ENCODE results near the gene TMC3. TPM values are rescaled to one million over a fixed set of nuclear protein-coding genes. Genes with fewer than 3 reads are reported as not detected.

TMC3 gene
- total and polyA plus RNA-seq, 9 of the 15 experiments (the other 6 are each of a cell fraction or from before 2014, with no cell fraction given): 0.01 to 0.14 TPM; not detected in 7

DNA sequence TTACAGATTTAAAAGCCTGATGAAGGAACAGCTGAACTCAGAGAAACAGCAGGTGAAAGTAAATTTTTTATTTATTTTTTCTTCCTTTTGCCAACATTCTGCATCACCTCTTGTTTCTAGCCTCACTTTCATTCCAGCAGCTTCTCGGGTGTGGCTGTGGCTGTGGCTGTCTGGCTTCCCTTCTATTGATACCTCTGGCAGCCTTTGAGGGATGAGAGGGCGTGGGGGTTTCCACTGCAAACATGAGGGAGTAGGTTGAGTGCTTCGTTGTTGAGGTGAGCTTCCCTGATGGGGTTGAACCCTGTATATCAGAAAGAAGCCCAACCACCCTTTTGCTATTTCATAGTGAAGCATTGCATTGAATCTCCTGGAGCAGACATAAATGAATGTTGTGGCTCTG, 6.2 kb upstream of the TMC3 start (continued):
- TF ChIP-seq, protein P1, sequence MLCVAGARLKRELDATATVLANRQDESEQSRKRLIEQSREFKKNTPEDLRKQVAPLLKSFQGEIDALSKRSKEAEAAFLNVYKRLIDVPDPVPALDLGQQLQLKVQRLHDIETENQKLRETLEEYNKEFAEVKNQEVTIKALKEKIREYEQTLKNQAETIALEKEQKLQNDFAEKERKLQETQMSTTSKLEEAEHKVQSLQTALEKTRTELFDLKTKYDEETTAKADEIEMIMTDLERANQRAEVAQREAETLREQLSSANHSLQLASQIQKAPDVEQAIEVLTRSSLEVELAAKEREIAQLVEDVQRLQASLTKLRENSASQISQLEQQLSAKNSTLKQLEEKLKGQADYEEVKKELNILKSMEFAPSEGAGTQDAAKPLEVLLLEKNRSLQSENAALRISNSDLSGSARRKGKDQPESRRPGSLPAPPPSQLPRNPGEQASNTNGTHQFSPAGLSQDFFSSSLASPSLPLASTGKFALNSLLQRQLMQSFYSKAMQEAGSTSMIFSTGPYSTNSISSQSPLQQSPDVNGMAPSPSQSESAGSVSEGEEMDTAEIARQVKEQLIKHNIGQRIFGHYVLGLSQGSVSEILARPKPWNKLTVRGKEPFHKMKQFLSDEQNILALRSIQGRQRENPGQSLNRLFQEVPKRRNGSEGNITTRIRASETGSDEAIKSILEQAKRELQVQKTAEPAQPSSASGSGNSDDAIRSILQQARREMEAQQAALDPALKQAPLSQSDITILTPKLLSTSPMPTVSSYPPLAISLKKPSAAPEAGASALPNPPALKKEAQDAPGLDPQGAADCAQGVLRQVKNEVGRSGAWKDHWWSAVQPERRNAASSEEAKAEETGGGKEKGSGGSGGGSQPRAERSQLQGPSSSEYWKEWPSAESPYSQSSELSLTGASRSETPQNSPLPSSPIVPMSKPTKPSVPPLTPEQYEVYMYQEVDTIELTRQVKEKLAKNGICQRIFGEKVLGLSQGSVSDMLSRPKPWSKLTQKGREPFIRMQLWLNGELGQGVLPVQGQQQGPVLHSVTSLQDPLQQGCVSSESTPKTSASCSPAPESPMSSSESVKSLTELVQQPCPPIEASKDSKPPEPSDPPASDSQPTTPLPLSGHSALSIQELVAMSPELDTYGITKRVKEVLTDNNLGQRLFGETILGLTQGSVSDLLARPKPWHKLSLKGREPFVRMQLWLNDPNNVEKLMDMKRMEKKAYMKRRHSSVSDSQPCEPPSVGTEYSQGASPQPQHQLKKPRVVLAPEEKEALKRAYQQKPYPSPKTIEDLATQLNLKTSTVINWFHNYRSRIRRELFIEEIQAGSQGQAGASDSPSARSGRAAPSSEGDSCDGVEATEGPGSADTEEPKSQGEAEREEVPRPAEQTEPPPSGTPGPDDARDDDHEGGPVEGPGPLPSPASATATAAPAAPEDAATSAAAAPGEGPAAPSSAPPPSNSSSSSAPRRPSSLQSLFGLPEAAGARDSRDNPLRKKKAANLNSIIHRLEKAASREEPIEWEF (CRISPR knock-in tag; IDR thresholded peaks at IDR 0.05): no peak
- no peak for TF ChIP-seq MCM7 (IDR thresholded peaks at IDR 0.05)
- no peak for TF ChIP-seq TCFL5 (CRISPR knock-in tag; conservative IDR thresholded peaks at IDR 0.05)
- TF ChIP-seq ZC3H4 (CRISPR knock-in tag; IDR thresholded peaks at IDR 0.05; ENCODE audit: borderline replicate concordance): no peak
- no peak for TF ChIP-seq BDP1 (IDR thresholded peaks at IDR 0.05; ENCODE audit: insufficient read depth, insufficient read length)
- TF ChIP-seq CREBBP (IDR thresholded peaks at IDR 0.05; ENCODE audit: low read depth, low read length): no peak
- no peak for TF ChIP-seq STAT5A (IDR thresholded peaks at IDR 0.05; ENCODE audit: borderline replicate concordance, low read length)
- TF ChIP-seq ZFX (CRISPR knock-in tag; IDR thresholded peaks at IDR 0.05): no peak
- no peak for TF ChIP-seq ZNF239 (CRISPR knock-in tag; IDR thresholded peaks at IDR 0.05)
- no peak for TF ChIP-seq CTBP1 (IDR thresholded peaks at IDR 0.05; ENCODE audit: borderline replicate concordance)
- TF ChIP-seq, protein P2, sequence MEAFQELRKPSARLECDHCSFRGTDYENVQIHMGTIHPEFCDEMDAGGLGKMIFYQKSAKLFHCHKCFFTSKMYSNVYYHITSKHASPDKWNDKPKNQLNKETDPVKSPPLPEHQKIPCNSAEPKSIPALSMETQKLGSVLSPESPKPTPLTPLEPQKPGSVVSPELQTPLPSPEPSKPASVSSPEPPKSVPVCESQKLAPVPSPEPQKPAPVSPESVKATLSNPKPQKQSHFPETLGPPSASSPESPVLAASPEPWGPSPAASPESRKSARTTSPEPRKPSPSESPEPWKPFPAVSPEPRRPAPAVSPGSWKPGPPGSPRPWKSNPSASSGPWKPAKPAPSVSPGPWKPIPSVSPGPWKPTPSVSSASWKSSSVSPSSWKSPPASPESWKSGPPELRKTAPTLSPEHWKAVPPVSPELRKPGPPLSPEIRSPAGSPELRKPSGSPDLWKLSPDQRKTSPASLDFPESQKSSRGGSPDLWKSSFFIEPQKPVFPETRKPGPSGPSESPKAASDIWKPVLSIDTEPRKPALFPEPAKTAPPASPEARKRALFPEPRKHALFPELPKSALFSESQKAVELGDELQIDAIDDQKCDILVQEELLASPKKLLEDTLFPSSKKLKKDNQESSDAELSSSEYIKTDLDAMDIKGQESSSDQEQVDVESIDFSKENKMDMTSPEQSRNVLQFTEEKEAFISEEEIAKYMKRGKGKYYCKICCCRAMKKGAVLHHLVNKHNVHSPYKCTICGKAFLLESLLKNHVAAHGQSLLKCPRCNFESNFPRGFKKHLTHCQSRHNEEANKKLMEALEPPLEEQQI (IDR thresholded peaks at IDR 0.05): no peak
- TF ChIP-seq, protein P3, sequence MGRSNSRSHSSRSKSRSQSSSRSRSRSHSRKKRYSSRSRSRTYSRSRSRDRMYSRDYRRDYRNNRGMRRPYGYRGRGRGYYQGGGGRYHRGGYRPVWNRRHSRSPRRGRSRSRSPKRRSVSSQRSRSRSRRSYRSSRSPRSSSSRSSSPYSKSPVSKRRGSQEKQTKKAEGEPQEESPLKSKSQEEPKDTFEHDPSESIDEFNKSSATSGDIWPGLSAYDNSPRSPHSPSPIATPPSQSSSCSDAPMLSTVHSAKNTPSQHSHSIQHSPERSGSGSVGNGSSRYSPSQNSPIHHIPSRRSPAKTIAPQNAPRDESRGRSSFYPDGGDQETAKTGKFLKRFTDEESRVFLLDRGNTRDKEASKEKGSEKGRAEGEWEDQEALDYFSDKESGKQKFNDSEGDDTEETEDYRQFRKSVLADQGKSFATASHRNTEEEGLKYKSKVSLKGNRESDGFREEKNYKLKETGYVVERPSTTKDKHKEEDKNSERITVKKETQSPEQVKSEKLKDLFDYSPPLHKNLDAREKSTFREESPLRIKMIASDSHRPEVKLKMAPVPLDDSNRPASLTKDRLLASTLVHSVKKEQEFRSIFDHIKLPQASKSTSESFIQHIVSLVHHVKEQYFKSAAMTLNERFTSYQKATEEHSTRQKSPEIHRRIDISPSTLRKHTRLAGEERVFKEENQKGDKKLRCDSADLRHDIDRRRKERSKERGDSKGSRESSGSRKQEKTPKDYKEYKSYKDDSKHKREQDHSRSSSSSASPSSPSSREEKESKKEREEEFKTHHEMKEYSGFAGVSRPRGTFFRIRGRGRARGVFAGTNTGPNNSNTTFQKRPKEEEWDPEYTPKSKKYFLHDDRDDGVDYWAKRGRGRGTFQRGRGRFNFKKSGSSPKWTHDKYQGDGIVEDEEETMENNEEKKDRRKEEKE (IDR thresholded peaks at IDR 0.05; ENCODE audit: borderline replicate concordance in 1 of 2, control insufficient read depth in 1 of 2, low read depth in 2 of 2, low read length in 1 of 2): no peak
- no peak for TF ChIP-seq SMC3 (conservative IDR thresholded peaks at IDR 0.05; ENCODE audit: insufficient read depth, low read depth, low read length)
- TF ChIP-seq ZNF780A (CRISPR knock-in tag; IDR thresholded peaks at IDR 0.05): no peak
